ENCODE data around the gene C1orf174. TPM values are rescaled to one million over a fixed set of nuclear protein-coding genes. Genes with fewer than 3 reads are reported as not detected.
A peak's percentile ranks its signal among the peaks of the same experiment; 100 is the strongest.

C1orf174 gene
- polyA plus RNA-seq, 10 donors: 15.0 to 21.9 (median 16.7) TPM

GRCh38 chr1:3874736-3875135 is 25.3 kb downstream of the C1orf174 start:
- DNase-seq: no peak

GRCh38 chr1:3872546-3872945 is 27.5 kb downstream of the C1orf174 start:
- no peak for DNase-seq

- no peak for DNase-seq
Observed at GRCh38 chr1:3871451-3871805, 28.6 kb downstream of the C1orf174 start.

- DNase-seq: no peak
Observed at GRCh38 chr1:3869751-3870301, 30.2 kb downstream of the C1orf174 start.

GRCh38 chr1:3868464-3869006 is 31.5 kb downstream of the C1orf174 start:
- DNase-seq: no peak

- peak in 1 of 3 donors; percentile 20 for DNase-seq
Observed at GRCh38 chr1:3865606-3866160, 34.4 kb downstream of the C1orf174 start.

GRCh38 chr1:3864884-3865283 is 35.2 kb downstream of the C1orf174 start:
- no peak for DNase-seq

GRCh38 chr1:3863231-3863935 is 36.7 kb downstream of the C1orf174 start:
- DNase-seq: peak; percentile 16 to 52 (median 28)

- peak in 2 of 3 donors; percentile 7 to 45 for DNase-seq
Observed at GRCh38 chr1:3858231-3858981, 41.7 kb downstream of the C1orf174 start.

- DNase-seq: no peak
Observed at GRCh38 chr1:3857791-3858129, 42.3 kb downstream of the C1orf174 start.

- DNase-seq: peak; percentile 80 to 96 (median 90)
Observed at GRCh38 chr1:3856923-3857790, 42.9 kb downstream of the C1orf174 start, which contains the start of the genes CEP104 and DFFB. Gene CEP104 (minus strand): TSS chr1:3857211. CDS start chr1:3852407, 4,804 bp downstream. Gene DFFB (plus strand): TSS chr1:3857476. CDS start chr1:3857604, 128 bp downstream.

GRCh38 chr1:3852711-3853485 is 47.2 kb downstream of the C1orf174 start:
- no peak for DNase-seq

- DNase-seq: no peak
Observed at GRCh38 chr1:3852091-3852490, 48.0 kb downstream of the C1orf174 start.

- DNase-seq: no peak
Observed at GRCh38 chr1:3851292-3851691, 48.8 kb downstream of the C1orf174 start.

- DNase-seq: no peak
Observed at GRCh38 chr1:3850857-3851256, 49.2 kb downstream of the C1orf174 start.

- DNase-seq: no peak
Observed at GRCh38 chr1:3847081-3847480, 53.0 kb downstream of the C1orf174 start.

- no peak for DNase-seq
Observed at GRCh38 chr1:3846541-3846940, 53.5 kb downstream of the C1orf174 start.

- no peak for DNase-seq
Observed at GRCh38 chr1:3842912-3843311, 57.2 kb downstream of the C1orf174 start.

GRCh38 chr1:3841491-3841890 is 58.6 kb downstream of the C1orf174 start:
- no peak for DNase-seq

Data from muscle of back (tissue), 11 donors.